HEK293 (cell line): Measurements from ENCODE around the gene RAB44.

ENCODE experiments used
- KLF10 ChIP-seq: fragments of 450-650 bp; IDR thresholded peaks from 2 replicates; pipeline ENCODE4 v1.5.1; 2018; ENCODE audit warnings: missing biosample characterization, mild to moderate bottlenecking, missing genetic modification characterization
- PRDM6 ChIP-seq: fragments of 450-650 bp; formaldehyde crosslinking; IDR thresholded peaks from 2 replicates; pipeline ENCODE4 v1.5.1; 2017; ENCODE audit warnings: missing biosample characterization, missing genetic modification characterization
- SP3 ChIP-seq: fragments of 450-650 bp; formaldehyde crosslinking; IDR thresholded peaks from 2 replicates; pipeline ENCODE4 v1.5.1; 2016; ENCODE audit warnings: missing biosample characterization, missing genetic modification characterization
- ZBTB11 ChIP-seq: fragments of 450-650 bp; formaldehyde crosslinking; conservative IDR thresholded peaks from 2 replicates; pipeline ENCODE4 v1.5.1; 2016; ENCODE audit warnings: low read depth, missing biosample characterization, missing genetic modification characterization
- ZNF157 ChIP-seq: fragments of 450-650 bp; formaldehyde crosslinking; IDR thresholded peaks from 2 replicates; pipeline ENCODE4 v1.5.1; 2016; ENCODE audit warnings: missing biosample characterization, missing genetic modification characterization
- ZNF248 ChIP-seq: fragments of 450-650 bp; formaldehyde crosslinking; IDR thresholded peaks from 2 replicates; pipeline ENCODE4 v1.5.1; 2017; ENCODE audit warnings: missing biosample characterization, missing genetic modification characterization
- ZNF335 ChIP-seq: fragments of 450-650 bp; formaldehyde crosslinking; conservative IDR thresholded peaks from 2 replicates; pipeline ENCODE4 v1.5.1; 2016; ENCODE audit warnings: missing biosample characterization, missing genetic modification characterization
- ZNF530 ChIP-seq: fragments of 450-650 bp; formaldehyde crosslinking; IDR thresholded peaks from 2 replicates; pipeline ENCODE4 v1.5.1; 2016; ENCODE audit warnings: low read depth, missing biosample characterization, missing genetic modification characterization
- TF ChIP-seq, protein P1 (sequence below): fragments of 450-650 bp; formaldehyde crosslinking; IDR thresholded peaks from 2 replicates; pipeline ENCODE4 v1.5.1; 2016; ENCODE audit warnings: missing biosample characterization, missing genetic modification characterization
- TF ChIP-seq, protein P2 (sequence below): fragments of 450-650 bp; formaldehyde crosslinking; IDR thresholded peaks from 2 replicates; pipeline ENCODE4 v1.5.1; 2016; ENCODE audit warnings: missing biosample characterization, missing genetic modification characterization
- TF ChIP-seq, protein P3 (sequence below): fragments of 450-650 bp; formaldehyde crosslinking; IDR thresholded peaks from 2 replicates; pipeline ENCODE4 v1.5.1; 2016; ENCODE audit warnings: missing biosample characterization, missing genetic modification characterization, low read depth

GRCh38 chr6:36674942-36675341 lies 22.7 kb upstream of the RAB44 start:
- TF ChIP-seq, protein P1, sequence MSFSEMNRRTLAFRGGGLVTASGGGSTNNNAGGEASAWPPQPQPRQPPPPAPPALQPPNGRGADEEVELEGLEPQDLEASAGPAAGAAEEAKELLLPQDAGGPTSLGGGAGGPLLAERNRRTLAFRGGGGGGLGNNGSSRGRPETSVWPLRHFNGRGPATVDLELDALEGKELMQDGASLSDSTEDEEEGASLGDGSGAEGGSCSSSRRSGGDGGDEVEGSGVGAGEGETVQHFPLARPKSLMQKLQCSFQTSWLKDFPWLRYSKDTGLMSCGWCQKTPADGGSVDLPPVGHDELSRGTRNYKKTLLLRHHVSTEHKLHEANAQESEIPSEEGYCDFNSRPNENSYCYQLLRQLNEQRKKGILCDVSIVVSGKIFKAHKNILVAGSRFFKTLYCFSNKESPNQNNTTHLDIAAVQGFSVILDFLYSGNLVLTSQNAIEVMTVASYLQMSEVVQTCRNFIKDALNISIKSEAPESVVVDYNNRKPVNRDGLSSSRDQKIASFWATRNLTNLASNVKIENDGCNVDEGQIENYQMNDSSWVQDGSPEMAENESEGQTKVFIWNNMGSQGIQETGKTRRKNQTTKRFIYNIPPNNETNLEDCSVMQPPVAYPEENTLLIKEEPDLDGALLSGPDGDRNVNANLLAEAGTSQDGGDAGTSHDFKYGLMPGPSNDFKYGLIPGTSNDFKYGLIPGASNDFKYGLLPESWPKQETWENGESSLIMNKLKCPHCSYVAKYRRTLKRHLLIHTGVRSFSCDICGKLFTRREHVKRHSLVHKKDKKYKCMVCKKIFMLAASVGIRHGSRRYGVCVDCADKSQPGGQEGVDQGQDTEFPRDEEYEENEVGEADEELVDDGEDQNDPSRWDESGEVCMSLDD (tag by site-specific recombination), result no peak
- TF ChIP-seq ZNF248 (tag by site-specific recombination) (no peak), ZNF530 (tag by site-specific recombination) (no peak), SP3 (tag by site-specific recombination) (no peak), ZNF335 (no peak), ZNF157 (tag by site-specific recombination) (no peak), KLF10 (tag by site-specific recombination) (no peak), ZBTB11 (no peak), PRDM6 (tag by site-specific recombination) (no peak)
- TF ChIP-seq, protein P2, sequence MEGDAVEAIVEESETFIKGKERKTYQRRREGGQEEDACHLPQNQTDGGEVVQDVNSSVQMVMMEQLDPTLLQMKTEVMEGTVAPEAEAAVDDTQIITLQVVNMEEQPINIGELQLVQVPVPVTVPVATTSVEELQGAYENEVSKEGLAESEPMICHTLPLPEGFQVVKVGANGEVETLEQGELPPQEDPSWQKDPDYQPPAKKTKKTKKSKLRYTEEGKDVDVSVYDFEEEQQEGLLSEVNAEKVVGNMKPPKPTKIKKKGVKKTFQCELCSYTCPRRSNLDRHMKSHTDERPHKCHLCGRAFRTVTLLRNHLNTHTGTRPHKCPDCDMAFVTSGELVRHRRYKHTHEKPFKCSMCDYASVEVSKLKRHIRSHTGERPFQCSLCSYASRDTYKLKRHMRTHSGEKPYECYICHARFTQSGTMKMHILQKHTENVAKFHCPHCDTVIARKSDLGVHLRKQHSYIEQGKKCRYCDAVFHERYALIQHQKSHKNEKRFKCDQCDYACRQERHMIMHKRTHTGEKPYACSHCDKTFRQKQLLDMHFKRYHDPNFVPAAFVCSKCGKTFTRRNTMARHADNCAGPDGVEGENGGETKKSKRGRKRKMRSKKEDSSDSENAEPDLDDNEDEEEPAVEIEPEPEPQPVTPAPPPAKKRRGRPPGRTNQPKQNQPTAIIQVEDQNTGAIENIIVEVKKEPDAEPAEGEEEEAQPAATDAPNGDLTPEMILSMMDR (tag by site-specific recombination), result no peak
- TF ChIP-seq, protein P3, sequence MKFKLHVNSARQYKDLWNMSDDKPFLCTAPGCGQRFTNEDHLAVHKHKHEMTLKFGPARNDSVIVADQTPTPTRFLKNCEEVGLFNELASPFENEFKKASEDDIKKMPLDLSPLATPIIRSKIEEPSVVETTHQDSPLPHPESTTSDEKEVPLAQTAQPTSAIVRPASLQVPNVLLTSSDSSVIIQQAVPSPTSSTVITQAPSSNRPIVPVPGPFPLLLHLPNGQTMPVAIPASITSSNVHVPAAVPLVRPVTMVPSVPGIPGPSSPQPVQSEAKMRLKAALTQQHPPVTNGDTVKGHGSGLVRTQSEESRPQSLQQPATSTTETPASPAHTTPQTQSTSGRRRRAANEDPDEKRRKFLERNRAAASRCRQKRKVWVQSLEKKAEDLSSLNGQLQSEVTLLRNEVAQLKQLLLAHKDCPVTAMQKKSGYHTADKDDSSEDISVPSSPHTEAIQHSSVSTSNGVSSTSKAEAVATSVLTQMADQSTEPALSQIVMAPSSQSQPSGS (tag by site-specific recombination), result no peak
